GM20000 (cell line): ENCODE results near the gene OR5K3.
"Not testable (repeated sequence)": the region's sequence is repeated elsewhere in the genome, so short reads cannot be mapped to it uniquely, and the experiment has no call there.

Experiments used
- DNase-seq: peaks from one replicate; pipeline ENCODE4 v3.0.0; 2012; ENCODE audit warnings: low spot score
- CTCF ChIP-seq: IDR thresholded peaks from 2 replicates; pipeline ENCODE4 v1.5.1; 2012; ENCODE audit warnings: mild to moderate bottlenecking, control low read depth; ENCODE audit errors: extremely low read depth, missing control alignments

Gene OR5K3

GRCh38 chr3:98388147-98388546, 2.3 kb upstream of the OR5K3 start:
- no peak for TF ChIP-seq CTCF
- no peak for DNase-seq

DNA sequence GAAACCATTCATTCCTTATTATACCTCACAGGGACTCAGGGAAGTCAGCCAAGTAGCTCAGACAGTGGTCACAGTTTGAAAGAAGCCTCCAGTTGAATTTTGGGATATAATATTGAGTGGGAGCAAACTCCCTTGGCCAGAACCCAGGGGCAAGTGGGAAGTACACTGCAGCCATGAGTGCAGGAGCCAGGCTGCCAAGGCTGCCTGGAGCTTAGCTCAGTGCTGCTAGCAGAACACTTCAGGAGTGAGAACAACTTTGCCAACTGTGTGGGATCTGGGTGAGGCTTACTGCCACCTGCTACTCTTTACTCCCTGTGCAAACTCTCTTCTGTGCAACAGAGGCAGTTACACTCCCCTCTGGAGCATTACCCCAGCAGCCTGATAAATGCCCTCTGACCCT, 4.6 kb downstream of the OR5K3 start:
- no peak for DNase-seq
- TF ChIP-seq CTCF = no peak

DNA sequence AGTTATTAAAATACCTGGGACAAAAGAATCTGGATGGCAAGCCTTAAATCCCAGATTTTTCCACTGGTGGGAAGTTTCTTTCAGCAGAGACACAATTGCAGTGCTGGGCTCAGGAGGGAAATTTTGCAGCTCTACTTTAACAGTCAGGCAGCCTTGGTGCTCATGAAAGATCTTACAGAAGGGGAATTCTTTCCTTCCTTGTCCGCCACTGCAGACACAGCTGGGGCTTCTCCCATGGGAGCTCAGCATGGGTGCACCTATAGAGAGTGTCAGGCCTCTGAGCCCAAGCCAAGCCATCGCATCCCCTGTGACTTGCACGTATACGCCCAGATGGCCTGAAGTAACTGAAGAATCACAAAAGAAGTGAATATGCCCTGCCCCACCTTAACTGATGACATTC, 6.0 kb downstream of the OR5K3 start:
- not testable (repeated sequence) for DNase-seq

DNA sequence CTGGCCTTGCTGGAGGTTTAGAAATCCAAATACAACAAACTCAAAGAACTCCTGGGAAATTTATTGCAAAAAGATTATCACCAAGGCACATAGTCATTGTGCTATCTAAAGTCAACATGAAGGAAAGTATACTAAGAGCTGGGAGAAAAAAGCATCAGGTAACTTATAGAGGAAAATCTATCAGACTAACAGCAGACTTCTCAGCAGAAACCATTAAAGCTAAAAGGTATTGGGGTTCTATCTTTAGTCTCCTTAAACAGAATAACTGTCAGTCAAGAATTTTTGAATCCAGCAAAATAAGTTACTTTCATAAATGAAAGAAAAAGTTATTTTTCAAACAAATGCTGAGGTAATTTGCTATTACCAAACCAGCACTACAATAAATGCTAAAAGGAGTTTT, 8.0 kb downstream of the OR5K3 start:
- no peak for TF ChIP-seq CTCF

GRCh38 chr3:98402507-98402906, 12.0 kb downstream of the OR5K3 start:
- no peak for TF ChIP-seq CTCF
- DNase-seq = no peak

More for the DNA sequence above, 8.0 kb downstream of the OR5K3 start:
- no peak for DNase-seq

GRCh38 chr3:98404010-98404409, 13.5 kb downstream of the OR5K3 start:
- DNase-seq = no peak
- no peak for TF ChIP-seq CTCF

GRCh38 chr3:98406034-98406433, 15.6 kb downstream of the OR5K3 start:
- DNase-seq = no peak
- TF ChIP-seq CTCF = no peak

GRCh38 chr3:98432575-98432974, 42.1 kb downstream of the OR5K3 start:
- no peak for DNase-seq
- TF ChIP-seq CTCF = no peak
